ENCODE data around the gene SCYL1.

SCYL1 gene

GRCh38 chr11:65536412-65537295 lies 11.8 kb downstream of the SCYL1 start:
- Mint-ChIP-seq H3K9me3 (no peaks in the 10 kb centered on the region), H3K27ac (peak overlapping the region; percentile 34), H3K27me3 (no peaks in the 10 kb centered on the region), H3K4me1 (peaks cover 21% of the 10 kb centered on the region), H3K36me3 (peaks cover 41% of the 10 kb centered on the region), H3K4me3 (no peak overlapping the region)
- no peak for ATAC-seq

GRCh38 chr11:65537296-65537597 lies 12.4 kb downstream of the SCYL1 start:
- H3K4me1 Mint-ChIP-seq, result peaks cover 27% of the 10 kb centered on the region
- H3K9me3 Mint-ChIP-seq, result no peaks in the 10 kb centered on the region
- H3K4me3 Mint-ChIP-seq, result no peak overlapping the region
- no peak for ATAC-seq
- H3K27ac Mint-ChIP-seq, result peak overlapping the region; percentile 34
- peaks cover 38% of the 10 kb centered on the region for H3K36me3 Mint-ChIP-seq
- no peaks in the 10 kb centered on the region for H3K27me3 Mint-ChIP-seq

GRCh38 chr11:65537620-65538231 lies 12.8 kb downstream of the SCYL1 start:
- Mint-ChIP-seq H3K36me3 (peaks cover 38% of the 10 kb centered on the region), H3K4me1 (peaks cover 27% of the 10 kb centered on the region), H3K4me3 (no peak overlapping the region), H3K27me3 (no peaks in the 10 kb centered on the region), H3K9me3 (no peaks in the 10 kb centered on the region), H3K27ac (peak overlapping the region; percentile 34)
- no peak for ATAC-seq

GRCh38 chr11:65538232-65538914 lies 13.5 kb downstream of the SCYL1 start:
- Mint-ChIP-seq H3K4me1 (peaks cover 27% of the 10 kb centered on the region), H3K27ac (no peak overlapping the region), H3K36me3 (peaks cover 33% of the 10 kb centered on the region)

GRCh38 chr11:65538915-65539743 lies 14.2 kb downstream of the SCYL1 start:
- Mint-ChIP-seq H3K4me1 (peaks cover 31% of the 10 kb centered on the region), H3K9me3 (no peaks in the 10 kb centered on the region), H3K36me3 (peaks cover 29% of the 10 kb centered on the region), H3K27me3 (no peaks in the 10 kb centered on the region), H3K4me3 (peak overlapping the region; percentile 36), H3K27ac (peak overlapping the region; percentile 90)
- ATAC-seq, result no peak

More at GRCh38 chr11:65538232-65538914, 13.5 kb downstream of the SCYL1 start:
- ATAC-seq, result no peak
- H3K9me3 Mint-ChIP-seq, result no peaks in the 10 kb centered on the region
- H3K4me3 Mint-ChIP-seq, result peak overlapping the region; percentile 36
- H3K27me3 Mint-ChIP-seq, result no peaks in the 10 kb centered on the region

GRCh38 chr11:65539744-65540289 lies 14.9 kb downstream of the SCYL1 start:
- Mint-ChIP-seq H3K27ac (peak overlapping the region; percentile 90), H3K9me3 (no peaks in the 10 kb centered on the region), H3K4me3 (peak overlapping the region; percentile 91), H3K4me1 (peaks cover 38% of the 10 kb centered on the region), H3K27me3 (no peaks in the 10 kb centered on the region), H3K36me3 (peaks cover 24% of the 10 kb centered on the region)
- peak; percentile 84 for ATAC-seq

- Mint-ChIP-seq H3K9me3 (no peaks in the 10 kb centered on the region), H3K4me1 (peaks cover 45% of the 10 kb centered on the region), H3K27ac (peak overlapping the region; percentile 90), H3K36me3 (peaks cover 23% of the 10 kb centered on the region), H3K4me3 (peak overlapping the region; percentile 91), H3K27me3 (no peaks in the 10 kb centered on the region)
- peak; percentile 91 for ATAC-seq
These were observed 15.6 kb downstream of the SCYL1 start for GRCh38 chr11:65540290-65541092.

- Mint-ChIP-seq H3K27ac (peak overlapping the region; percentile 90), H3K36me3 (peaks cover 22% of the 10 kb centered on the region), H3K9me3 (no peaks in the 10 kb centered on the region), H3K27me3 (no peaks in the 10 kb centered on the region), H3K4me3 (peak overlapping the region; percentile 91), H3K4me1 (peaks cover 52% of the 10 kb centered on the region)
- ATAC-seq, result no peak
These were observed 16.5 kb downstream of the SCYL1 start for GRCh38 chr11:65541093-65541982.

GRCh38 chr11:65542738-65543390 lies 18.0 kb downstream of the SCYL1 start:
- Mint-ChIP-seq H3K4me3 (no peak overlapping the region), H3K9me3 (no peaks in the 10 kb centered on the region), H3K27ac (no peak overlapping the region), H3K4me1 (peaks cover 49% of the 10 kb centered on the region), H3K27me3 (no peaks in the 10 kb centered on the region), H3K36me3 (peaks cover 8% of the 10 kb centered on the region)
- ATAC-seq, result no peak

- Mint-ChIP-seq H3K27ac (peak overlapping the region; percentile 79), H3K27me3 (no peaks in the 10 kb centered on the region)
- no peak for ATAC-seq
These were observed 21.0 kb downstream of the SCYL1 start for GRCh38 chr11:65545853-65546216.

GRCh38 chr11:65546217-65546958 lies 21.5 kb downstream of the SCYL1 start:
- Mint-ChIP-seq H3K4me3 (peak overlapping the region; percentile 81), H3K27ac (peak overlapping the region; percentile 79), H3K36me3 (no peaks in the 10 kb centered on the region), H3K4me1 (peaks cover 64% of the 10 kb centered on the region), H3K27me3 (no peaks in the 10 kb centered on the region), H3K9me3 (no peaks in the 10 kb centered on the region)
- peak; percentile 93 for ATAC-seq

More at GRCh38 chr11:65545853-65546216, 21.0 kb downstream of the SCYL1 start:
- no peaks in the 10 kb centered on the region for H3K36me3 Mint-ChIP-seq
- peaks cover 66% of the 10 kb centered on the region for H3K4me1 Mint-ChIP-seq
- H3K4me3 Mint-ChIP-seq, result peak overlapping the region; percentile 81
- H3K9me3 Mint-ChIP-seq, result no peaks in the 10 kb centered on the region

GRCh38 chr11:65547446-65548125 lies 22.7 kb downstream of the SCYL1 start:
- Mint-ChIP-seq H3K27me3 (no peaks in the 10 kb centered on the region), H3K4me3 (peak overlapping the region; percentile 24), H3K9me3 (no peaks in the 10 kb centered on the region), H3K27ac (peak overlapping the region; percentile 79), H3K4me1 (peaks cover 68% of the 10 kb centered on the region), H3K36me3 (no peaks in the 10 kb centered on the region)
- ATAC-seq, result no peak
